GM12864 (cell line): ENCODE results near the gene DCP1B.
"Not testable (repeated sequence)": the region's sequence is repeated elsewhere in the genome, so short reads cannot be mapped to it uniquely, and the experiment has no call there.

Experiments
- DNase-seq: peaks from one replicate; pipeline ENCODE4 v3.0.0-alpha.2; 2011; ENCODE audit warnings: low read depth
- H3K4me3 ChIP-seq: 2 replicates; pipeline ENCODE4 v1.5.1; 2011; ENCODE audit warnings: mild to moderate bottlenecking, low read depth, low read length, control low read depth
- TF ChIP-seq, protein P1 (sequence below): IDR thresholded peaks from 2 replicates; pipeline ENCODE4 v1.5.1; 2011; ENCODE audit warnings: low read depth, mild to moderate bottlenecking, moderate library complexity, low read length, control low read depth, inconsistent platforms; ENCODE audit errors: missing control alignments

DCP1B gene

GRCh38 chr12:1962051-1963020 lies 41.9 kb downstream of the DCP1B start:
- no peak for DNase-seq

DNA sequence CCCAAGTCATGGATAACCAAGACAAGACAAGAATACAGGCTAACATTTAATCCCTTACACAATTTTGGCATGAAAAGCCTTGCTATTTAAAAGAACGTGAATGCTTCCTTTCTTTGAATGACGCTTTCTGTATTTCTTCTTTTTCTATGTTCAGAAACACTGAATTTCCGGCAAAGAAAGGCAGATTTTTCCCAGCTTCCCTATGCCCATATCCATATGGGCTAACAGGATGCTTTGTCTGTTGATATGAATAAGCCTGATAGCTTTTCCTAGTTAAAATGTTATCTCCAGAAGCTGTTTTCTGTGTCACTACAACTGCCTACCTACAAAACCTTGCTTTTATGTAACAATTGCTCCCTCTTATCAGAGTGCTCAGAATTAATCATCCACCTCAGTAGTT lies 47.5 kb downstream of the DCP1B start:
- TF ChIP-seq, protein P1, sequence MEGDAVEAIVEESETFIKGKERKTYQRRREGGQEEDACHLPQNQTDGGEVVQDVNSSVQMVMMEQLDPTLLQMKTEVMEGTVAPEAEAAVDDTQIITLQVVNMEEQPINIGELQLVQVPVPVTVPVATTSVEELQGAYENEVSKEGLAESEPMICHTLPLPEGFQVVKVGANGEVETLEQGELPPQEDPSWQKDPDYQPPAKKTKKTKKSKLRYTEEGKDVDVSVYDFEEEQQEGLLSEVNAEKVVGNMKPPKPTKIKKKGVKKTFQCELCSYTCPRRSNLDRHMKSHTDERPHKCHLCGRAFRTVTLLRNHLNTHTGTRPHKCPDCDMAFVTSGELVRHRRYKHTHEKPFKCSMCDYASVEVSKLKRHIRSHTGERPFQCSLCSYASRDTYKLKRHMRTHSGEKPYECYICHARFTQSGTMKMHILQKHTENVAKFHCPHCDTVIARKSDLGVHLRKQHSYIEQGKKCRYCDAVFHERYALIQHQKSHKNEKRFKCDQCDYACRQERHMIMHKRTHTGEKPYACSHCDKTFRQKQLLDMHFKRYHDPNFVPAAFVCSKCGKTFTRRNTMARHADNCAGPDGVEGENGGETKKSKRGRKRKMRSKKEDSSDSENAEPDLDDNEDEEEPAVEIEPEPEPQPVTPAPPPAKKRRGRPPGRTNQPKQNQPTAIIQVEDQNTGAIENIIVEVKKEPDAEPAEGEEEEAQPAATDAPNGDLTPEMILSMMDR, result no peak
- DNase-seq, result no peak
- no peak overlapping the region for H3K4me3 ChIP-seq

More at GRCh38 chr12:1962051-1963020, 41.9 kb downstream of the DCP1B start:
- H3K4me3 ChIP-seq, result no peak overlapping the region
- TF ChIP-seq, protein P1, result no peak

- no peak for DNase-seq
- H3K4me3 ChIP-seq, result no peak overlapping the region
- TF ChIP-seq, protein P1, result no peak
Observed at GRCh38 chr12:1949771-1950470, 54.3 kb downstream of the DCP1B start.

DNA sequence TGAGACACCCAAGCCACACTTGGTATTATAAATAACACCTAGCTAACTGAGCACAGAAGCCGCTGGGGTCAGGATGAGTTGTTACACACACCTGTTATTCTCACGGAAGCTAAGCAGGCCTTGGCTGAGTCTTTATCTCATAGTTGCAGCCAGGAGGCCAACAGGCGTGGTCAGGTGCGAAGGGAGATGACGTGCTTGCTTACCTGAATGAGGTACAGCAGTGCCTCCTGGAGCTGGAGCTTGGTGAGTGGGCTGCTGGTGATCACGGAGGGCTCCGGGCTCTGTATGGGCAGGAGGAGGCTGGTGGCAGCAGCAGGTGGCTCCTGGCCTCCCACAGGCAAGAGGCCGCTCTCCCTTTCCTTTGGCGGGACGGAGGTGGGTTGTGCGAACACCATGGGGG lies 55.4 kb downstream of the DCP1B start:
- DNase-seq, result no peak
- TF ChIP-seq, protein P1, result no peak
- no peak overlapping the region for H3K4me3 ChIP-seq

- DNase-seq, result no peak
- TF ChIP-seq, protein P1, result no peak
- no peak overlapping the region for H3K4me3 ChIP-seq
Observed at GRCh38 chr12:1947081-1947480, 57.2 kb downstream of the DCP1B start.

DNA sequence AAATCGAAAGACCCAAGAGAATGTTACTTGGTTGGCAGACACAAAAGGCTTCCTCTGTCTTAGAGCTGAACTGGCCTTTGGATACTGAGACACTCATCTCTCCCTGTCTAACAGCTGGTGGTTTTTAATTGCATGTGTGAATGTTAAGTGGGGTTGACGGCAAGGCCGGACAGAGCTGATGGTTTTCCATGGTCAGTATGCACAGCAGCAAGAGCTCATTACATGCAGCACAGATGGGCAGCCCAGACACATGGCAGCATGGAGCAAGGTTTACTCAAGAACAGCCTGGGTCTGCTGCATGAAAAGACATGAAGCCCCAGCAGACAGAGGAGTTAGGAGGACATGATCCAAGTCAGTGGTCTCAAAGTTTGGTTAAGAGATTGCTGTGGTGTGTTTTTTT lies 58.0 kb downstream of the DCP1B start:
- DNase-seq, result no peak
- no peak overlapping the region for H3K4me3 ChIP-seq
- TF ChIP-seq, protein P1, result no peak

GRCh38 chr12:1945502-1945901 lies 58.8 kb downstream of the DCP1B start:
- not testable (repeated sequence) for H3K4me3 ChIP-seq, DNase-seq
